ENCODE measurements around the gene CD2BP2. TPM values are rescaled to one million over a fixed set of nuclear protein-coding genes. Genes with fewer than 3 reads are reported as not detected.

CD2BP2 gene
- total RNA-seq, 1 donor from 2014 or later: 77.8 TPM

DNA sequence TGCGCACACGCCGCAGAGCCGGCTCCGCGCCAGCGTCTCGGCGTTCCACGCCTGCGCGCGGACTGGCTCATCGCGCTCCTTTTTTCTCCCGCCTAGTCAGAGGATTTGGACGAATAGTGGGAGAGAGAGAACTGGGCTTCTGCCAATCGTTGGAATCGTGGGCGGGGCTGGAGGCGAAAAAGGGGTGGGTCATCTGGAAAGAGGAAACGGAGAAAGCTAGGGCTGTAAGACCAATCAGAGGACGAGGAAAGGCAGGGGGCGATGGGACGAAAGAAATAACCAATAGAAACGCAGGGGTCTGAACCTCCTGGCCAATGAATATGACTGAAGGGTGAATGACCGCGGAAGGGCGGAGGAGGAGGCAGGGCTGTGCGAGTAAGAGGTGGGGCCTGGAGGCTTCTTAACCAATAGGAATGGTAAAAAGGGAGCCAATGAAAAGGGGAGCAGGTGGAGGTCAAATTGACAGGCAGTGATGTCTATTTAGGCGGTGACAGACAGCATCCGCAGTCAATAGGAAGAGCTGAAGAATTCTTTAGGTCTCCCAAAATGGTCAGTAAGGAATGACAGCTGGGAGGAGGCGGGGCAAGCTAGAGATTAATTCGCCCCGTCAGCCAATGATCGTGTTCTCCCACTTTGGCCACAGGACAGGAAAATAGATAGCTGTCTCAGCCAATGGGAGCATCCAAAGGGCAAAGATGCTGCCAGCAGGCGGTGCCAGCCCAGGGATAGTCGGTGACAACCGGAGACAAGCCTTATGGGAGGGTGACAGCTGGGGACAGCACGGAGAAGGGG is 15.5 kb upstream of the CD2BP2 start, which contains the start of gene TBC1D10B:
Gene TBC1D10B, minus strand, starts transcription at position 39 of the 792 bp plus-strand sequence. CDS start 311 bp downstream, outside the sequence.
- Mint-ChIP-seq H3K4me1 (ENCODE audit: low read depth, unreplicated experiment) (peaks cover 36% of the 10 kb centered on the region), H3K9me3 (ENCODE audit: unreplicated experiment) (peaks cover 22% of the 10 kb centered on the region), H3K27ac (ENCODE audit: unreplicated experiment) (peak within 1 kb of the TSS; percentile 100), H3K4me3 (ENCODE audit: unreplicated experiment) (peak within 1 kb of the TSS; percentile 98), H3K36me3 (ENCODE audit: unreplicated experiment) (peaks cover 3% of the 10 kb centered on the region), H3K27me3 (ENCODE audit: unreplicated experiment) (peaks cover 24% of the 10 kb centered on the region)
- TF ChIP-seq, protein P1, sequence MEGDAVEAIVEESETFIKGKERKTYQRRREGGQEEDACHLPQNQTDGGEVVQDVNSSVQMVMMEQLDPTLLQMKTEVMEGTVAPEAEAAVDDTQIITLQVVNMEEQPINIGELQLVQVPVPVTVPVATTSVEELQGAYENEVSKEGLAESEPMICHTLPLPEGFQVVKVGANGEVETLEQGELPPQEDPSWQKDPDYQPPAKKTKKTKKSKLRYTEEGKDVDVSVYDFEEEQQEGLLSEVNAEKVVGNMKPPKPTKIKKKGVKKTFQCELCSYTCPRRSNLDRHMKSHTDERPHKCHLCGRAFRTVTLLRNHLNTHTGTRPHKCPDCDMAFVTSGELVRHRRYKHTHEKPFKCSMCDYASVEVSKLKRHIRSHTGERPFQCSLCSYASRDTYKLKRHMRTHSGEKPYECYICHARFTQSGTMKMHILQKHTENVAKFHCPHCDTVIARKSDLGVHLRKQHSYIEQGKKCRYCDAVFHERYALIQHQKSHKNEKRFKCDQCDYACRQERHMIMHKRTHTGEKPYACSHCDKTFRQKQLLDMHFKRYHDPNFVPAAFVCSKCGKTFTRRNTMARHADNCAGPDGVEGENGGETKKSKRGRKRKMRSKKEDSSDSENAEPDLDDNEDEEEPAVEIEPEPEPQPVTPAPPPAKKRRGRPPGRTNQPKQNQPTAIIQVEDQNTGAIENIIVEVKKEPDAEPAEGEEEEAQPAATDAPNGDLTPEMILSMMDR (IDR thresholded peaks at IDR 0.05; ENCODE audit: partially characterized antibody, unreplicated experiment): peak; percentile 42
- DNase-seq: peak; percentile 98

DNA sequence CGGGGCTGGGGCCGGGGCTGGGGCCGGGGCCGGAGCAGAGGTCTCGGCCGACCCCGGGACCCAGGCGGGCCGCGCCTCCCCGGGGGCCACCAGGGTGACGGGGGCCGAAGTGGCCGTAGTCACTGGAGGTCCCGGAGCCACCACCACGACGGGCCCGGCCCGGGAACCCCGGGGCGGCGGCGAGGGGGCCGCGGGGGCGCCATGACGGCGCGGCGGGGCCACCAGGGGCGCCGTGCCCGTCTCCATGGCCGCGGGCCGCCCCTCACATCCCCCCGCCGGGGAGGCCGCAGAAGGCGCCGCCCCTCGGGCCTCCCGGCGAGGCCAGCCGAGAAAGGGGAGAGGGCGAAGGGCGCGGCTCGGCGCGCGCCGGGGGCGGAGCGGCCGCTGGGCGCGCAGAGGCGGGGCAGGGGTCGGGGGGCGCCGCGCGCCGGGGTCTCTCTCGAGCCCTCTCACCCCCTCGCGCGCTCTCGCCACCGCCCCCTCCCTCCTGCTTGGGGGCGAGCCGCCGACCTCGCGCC is 14.9 kb upstream of the CD2BP2 start:
- no peak overlapping the region for H3K27ac Mint-ChIP-seq (ENCODE audit: unreplicated experiment)
- DNase-seq: no peak
- H3K4me1 Mint-ChIP-seq (ENCODE audit: low read depth, unreplicated experiment): peaks cover 36% of the 10 kb centered on the region
- H3K9me3 Mint-ChIP-seq (ENCODE audit: unreplicated experiment): peaks cover 22% of the 10 kb centered on the region
- H3K4me3 Mint-ChIP-seq (ENCODE audit: unreplicated experiment): no peak overlapping the region
- TF ChIP-seq, protein P1 (IDR thresholded peaks at IDR 0.05; ENCODE audit: partially characterized antibody, unreplicated experiment): peak; percentile 29
- peaks cover 3% of the 10 kb centered on the region for H3K36me3 Mint-ChIP-seq (ENCODE audit: unreplicated experiment)
- peaks cover 27% of the 10 kb centered on the region for H3K27me3 Mint-ChIP-seq (ENCODE audit: unreplicated experiment)

DNA sequence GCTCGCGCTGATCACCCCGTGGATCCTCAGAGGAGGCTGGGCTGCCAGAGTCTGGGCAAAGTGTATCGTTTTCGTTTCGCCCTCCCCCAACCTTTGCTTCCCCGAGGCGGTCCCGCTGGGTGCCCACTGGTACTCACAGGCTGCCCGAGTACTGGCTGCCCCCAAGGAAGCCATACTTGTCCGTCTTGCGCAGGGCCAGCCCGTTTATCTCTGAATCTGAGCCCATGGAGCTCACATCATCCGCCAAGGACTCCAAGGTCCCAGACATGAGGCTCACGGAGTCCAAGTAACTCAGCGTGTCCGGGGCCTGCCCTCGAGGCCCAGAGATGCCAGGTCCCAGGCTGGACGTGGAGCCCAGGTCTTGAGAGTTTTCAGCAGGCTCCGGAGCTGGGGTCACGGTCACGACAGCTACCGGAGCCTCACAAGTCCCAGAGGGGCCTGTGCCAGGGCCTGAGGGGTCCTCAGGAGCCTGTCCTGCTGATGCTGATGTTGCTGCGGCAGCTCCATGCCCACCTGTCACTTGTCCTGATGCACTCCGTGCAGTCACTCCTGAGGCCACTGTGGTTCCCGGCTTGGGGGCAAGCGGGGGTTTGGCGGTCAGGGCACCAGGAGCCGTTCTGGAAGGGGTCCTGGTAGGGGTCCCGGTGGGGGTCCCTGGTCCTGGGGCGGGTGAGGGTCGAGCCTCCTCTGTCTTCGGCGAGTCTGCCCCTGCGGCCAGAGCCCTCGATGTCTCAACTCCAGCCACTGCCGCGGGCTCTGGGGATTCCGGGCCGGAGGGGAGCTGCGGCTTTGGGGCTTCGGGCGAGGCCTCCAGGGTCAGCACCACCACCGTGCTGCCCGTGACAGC is 14.2 kb upstream of the CD2BP2 start:
- TF ChIP-seq, protein P1 (IDR thresholded peaks at IDR 0.05; ENCODE audit: partially characterized antibody, unreplicated experiment): no peak
- DNase-seq: peak; percentile 60
- peaks cover 27% of the 10 kb centered on the region for H3K27me3 Mint-ChIP-seq (ENCODE audit: unreplicated experiment)
- H3K36me3 Mint-ChIP-seq (ENCODE audit: unreplicated experiment): peaks cover 3% of the 10 kb centered on the region
- peak overlapping the region; percentile 98 for H3K4me3 Mint-ChIP-seq (ENCODE audit: unreplicated experiment)
- H3K9me3 Mint-ChIP-seq (ENCODE audit: unreplicated experiment): peaks cover 20% of the 10 kb centered on the region
- H3K27ac Mint-ChIP-seq (ENCODE audit: unreplicated experiment): peak overlapping the region; percentile 77
- peaks cover 36% of the 10 kb centered on the region for H3K4me1 Mint-ChIP-seq (ENCODE audit: low read depth, unreplicated experiment)

DNA sequence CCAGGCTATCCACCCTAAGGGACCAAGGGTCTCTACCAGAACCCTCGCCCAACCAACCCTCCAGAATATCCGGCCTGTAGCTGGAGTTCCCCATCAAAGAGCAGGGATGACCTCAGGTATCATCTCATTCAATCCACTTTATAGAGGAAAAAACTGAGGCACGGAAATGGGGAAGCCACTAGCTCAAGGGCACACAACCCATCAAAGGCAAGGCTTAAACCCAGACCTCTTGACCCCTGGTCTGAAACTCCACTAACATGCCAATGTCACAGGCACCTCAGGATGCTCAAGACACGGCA is 13.6 kb upstream of the CD2BP2 start:
- H3K4me1 Mint-ChIP-seq (ENCODE audit: low read depth, unreplicated experiment): peaks cover 36% of the 10 kb centered on the region
- peak overlapping the region; percentile 98 for H3K4me3 Mint-ChIP-seq (ENCODE audit: unreplicated experiment)
- no peak for DNase-seq
- H3K9me3 Mint-ChIP-seq (ENCODE audit: unreplicated experiment): peaks cover 18% of the 10 kb centered on the region
- H3K36me3 Mint-ChIP-seq (ENCODE audit: unreplicated experiment): peaks cover 3% of the 10 kb centered on the region
- peaks cover 27% of the 10 kb centered on the region for H3K27me3 Mint-ChIP-seq (ENCODE audit: unreplicated experiment)
- H3K27ac Mint-ChIP-seq (ENCODE audit: unreplicated experiment): peak overlapping the region; percentile 77
- TF ChIP-seq, protein P1 (IDR thresholded peaks at IDR 0.05; ENCODE audit: partially characterized antibody, unreplicated experiment): no peak
